Loucy (cell line): ENCODE measurements around the gene UBR4.

Experiments used
- CTCF ChIP-seq: fragments of 200-600 bp; sonication (generic); conservative IDR thresholded peaks from 2 replicates; pipeline ENCODE4 v1.5.1; 2014; ENCODE audit warnings: mild to moderate bottlenecking, antibody characterized with exemption, low read length
- EZH2phosphoT487 ChIP-seq: fragments of 200-600 bp; IDR thresholded peaks from 2 replicates; pipeline ENCODE4 v1.6.1; 2018; ENCODE audit warnings: antibody characterized with exemption, mild to moderate bottlenecking, moderate library complexity, borderline replicate concordance

DNA sequence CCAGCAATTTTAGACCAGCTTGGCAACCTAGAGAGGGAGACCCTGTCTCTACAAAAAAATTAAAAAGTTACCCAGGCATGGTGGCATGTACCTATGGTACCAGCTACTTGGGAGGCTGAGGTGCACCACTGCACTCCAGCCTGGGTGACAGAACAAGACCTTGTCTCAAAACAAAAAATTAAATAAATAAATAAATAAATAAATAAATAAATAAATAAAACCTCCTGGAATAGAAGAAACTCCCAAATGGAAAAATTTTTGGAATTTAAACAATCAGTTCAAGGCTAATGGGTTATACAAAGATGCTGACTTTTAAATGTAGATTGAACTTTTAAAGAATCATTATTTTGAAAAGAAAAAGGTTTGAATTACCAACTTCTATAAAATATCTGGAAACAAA lies 22.2 kb downstream of the UBR4 start:
- TF ChIP-seq CTCF (no peak), EZH2phosphoT487 (no peak)
